Keratinocyte (primary cell): ENCODE measurements around the gene AZU1. TPM values are rescaled to one million over a fixed set of nuclear protein-coding genes. Genes with fewer than 3 reads are reported as not detected.

Experiments used
- DNase-seq: peaks from one replicate; pipeline ENCODE4 v3.0.0-alpha.2; 2011; ENCODE audit warnings: low read depth, missing footprints, low spot score
- FAIRE-seq: peaks from 2 replicates; lab custom pipeline; 2011; peaks lifted over from hg19 to GRCh38; lab: Jason Lieb, UNC
- H2AFZ ChIP-seq: 2 replicates; pipeline ENCODE4 v1.6.0; 2012; ENCODE audit warnings: low read length, control low read depth, inconsistent platforms; ENCODE audit not compliant: control insufficient read depth
- H3K27ac ChIP-seq: 2 replicates; pipeline ENCODE4 v1.5.1; 2011; ENCODE audit warnings: low read length; ENCODE audit not compliant: control insufficient read depth, insufficient read depth
- H3K27me3 ChIP-seq: 3 replicates; pipeline ENCODE4 v1.6.0; 2011; ENCODE audit warnings: low read length; ENCODE audit not compliant: control insufficient read depth, insufficient read depth; ENCODE audit errors: extremely low read depth
- H3K36me3 ChIP-seq, 2 experiments: 2 replicates in 1 of 2; 3 replicates in 1 of 2; pipeline ENCODE4 v1.5.1; 2011; ENCODE audit warnings: low read length in 2 of 2, mild to moderate bottlenecking in 1 of 2; ENCODE audit not compliant: control insufficient read depth in 2 of 2, insufficient read depth in 2 of 2; ENCODE audit errors: extremely low read depth in 1 of 2
- H3K4me1 ChIP-seq: 3 replicates; pipeline ENCODE4 v1.5.1; 2011; ENCODE audit warnings: low read length; ENCODE audit not compliant: control insufficient read depth, insufficient read depth; ENCODE audit errors: extremely low read depth
- H3K4me2 ChIP-seq: 3 replicates; pipeline ENCODE4 v1.6.0; 2011; ENCODE audit warnings: low read depth, low read length; ENCODE audit not compliant: control insufficient read depth, insufficient read depth; ENCODE audit errors: extremely low read depth
- H3K4me3 ChIP-seq, 3 experiments: fragments of 200-600 bp in 1 of 3; sonication (generic) in 1 of 3; 2 replicates in 2 of 3; 3 replicates in 1 of 3; pipeline ENCODE4 v1.5.1; 2011 to 2016; ENCODE audit warnings: low read length in 3 of 3, mild to moderate bottlenecking in 3 of 3, control low read depth in 2 of 3, inconsistent platforms in 1 of 3, low read depth in 1 of 3, mixed read lengths in 1 of 3, mixed run types in 1 of 3, moderate library complexity in 1 of 3; ENCODE audit not compliant: control insufficient read depth in 2 of 3, insufficient read depth in 2 of 3; ENCODE audit errors: extremely low read depth in 1 of 3
- H3K79me2 ChIP-seq: 2 replicates; pipeline ENCODE4 v1.6.0; 2012; ENCODE audit warnings: low read length; ENCODE audit not compliant: control insufficient read depth, insufficient read depth
- H3K9ac ChIP-seq: 3 replicates; pipeline ENCODE4 v1.6.0; 2011; ENCODE audit warnings: low read length; ENCODE audit not compliant: control insufficient read depth, insufficient read depth; ENCODE audit errors: extremely low read depth
- H3K9me1 ChIP-seq: 3 replicates; pipeline ENCODE4 v1.6.0; 2011; ENCODE audit warnings: low read length; ENCODE audit not compliant: control insufficient read depth, insufficient read depth; ENCODE audit errors: extremely low read depth
- H3K9me3 ChIP-seq: 2 replicates; pipeline ENCODE4 v1.5.1; 2012; ENCODE audit warnings: low read depth, low read length; ENCODE audit not compliant: control insufficient read depth
- H4K20me1 ChIP-seq: 3 replicates; pipeline ENCODE4 v1.6.0; 2011; ENCODE audit warnings: low read length; ENCODE audit not compliant: control insufficient read depth, insufficient read depth; ENCODE audit errors: extremely low read depth
- EZH2 ChIP-seq: IDR thresholded peaks from one replicate; pipeline ENCODE4 v1.6.1; 2012; ENCODE audit warnings: inconsistent platforms, mild to moderate bottlenecking, low read length, moderate library complexity
- dilution Hi-C: fragments of 300-500 bp; cut with MboI; formaldehyde crosslinking; loops from one replicate; pipeline ENCODE4 v1.7.0; 2020; ENCODE audit warnings: low sequenced_read_pairs; ENCODE audit not compliant: extremely low pct_ligation_motif_present
- polyA plus RNA-seq, 5 experiments: library from polyadenylated mRNA; depleted of rRNA in 3 of 5; stranded (reverse) in 3 of 5; stranded (forward) in 1 of 5; unstranded in 1 of 5; fragments of >200 nt; gene quantifications; 1 replicate in 1 of 5; 2 replicates in 3 of 5; 3 replicates in 1 of 5; pipeline versions ENCODE4 v1.2.1 to v1.2.3, GENCODE V29; 2011 to 2012; ENCODE audit warnings: missing spikeins in 2 of 5, low read depth in 1 of 5, low replicate concordance in 1 of 5
- TF ChIP-seq, protein P1 (sequence below), 3 experiments: IDR thresholded peaks in 1 of 3; conservative IDR thresholded peaks in 1 of 3; optimal IDR thresholded peaks in 1 of 3; 2 replicates in 2 of 3; 3 replicates in 1 of 3; pipeline versions ENCODE3 to v1.5.1; 2011; ENCODE audit warnings: low read length in 3 of 3, mild to moderate bottlenecking in 3 of 3, moderate library complexity in 2 of 3, control low read depth in 1 of 3, inconsistent platforms in 1 of 3; ENCODE audit not compliant: insufficient read depth in 2 of 3; ENCODE audit errors: extremely low read depth in 1 of 3

Gene AZU1
- polyA plus RNA-seq, 1 donor (not counting 4 experiments of a cell fraction or from before 2014, with no cell fraction given) = not detected

DNA sequence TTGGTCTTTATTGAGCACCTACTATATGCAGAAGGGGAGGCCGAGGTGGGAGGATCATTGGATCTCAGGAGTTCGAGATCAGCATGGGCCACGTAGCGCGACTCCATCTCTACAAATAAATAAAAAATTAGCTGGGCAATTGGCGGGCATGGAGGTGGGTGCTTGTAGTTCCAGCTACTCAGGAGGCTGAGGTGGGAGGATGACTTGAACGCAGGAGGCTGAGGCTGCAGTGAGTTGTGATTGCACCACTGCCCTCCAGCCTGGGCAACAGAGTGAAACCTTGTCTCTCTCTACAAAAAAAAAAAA, 35.6 kb downstream of the AZU1 start:
- H3K9me1 ChIP-seq = no peaks in the 10 kb centered on the region
- dilution Hi-C loops = no loop called here
- H3K4me1 ChIP-seq = peaks cover 3% of the 10 kb centered on the region
- no peaks in the 10 kb centered on the region for H3K9me3 ChIP-seq
- no peak for FAIRE-seq
- H3K36me3 ChIP-seq = peaks cover 4 to 5% of the 10 kb centered on the region in 2 experiments
- H3K79me2 ChIP-seq = no peaks in the 10 kb centered on the region
- no peak for TF ChIP-seq EZH2
- TF ChIP-seq, protein P1, sequence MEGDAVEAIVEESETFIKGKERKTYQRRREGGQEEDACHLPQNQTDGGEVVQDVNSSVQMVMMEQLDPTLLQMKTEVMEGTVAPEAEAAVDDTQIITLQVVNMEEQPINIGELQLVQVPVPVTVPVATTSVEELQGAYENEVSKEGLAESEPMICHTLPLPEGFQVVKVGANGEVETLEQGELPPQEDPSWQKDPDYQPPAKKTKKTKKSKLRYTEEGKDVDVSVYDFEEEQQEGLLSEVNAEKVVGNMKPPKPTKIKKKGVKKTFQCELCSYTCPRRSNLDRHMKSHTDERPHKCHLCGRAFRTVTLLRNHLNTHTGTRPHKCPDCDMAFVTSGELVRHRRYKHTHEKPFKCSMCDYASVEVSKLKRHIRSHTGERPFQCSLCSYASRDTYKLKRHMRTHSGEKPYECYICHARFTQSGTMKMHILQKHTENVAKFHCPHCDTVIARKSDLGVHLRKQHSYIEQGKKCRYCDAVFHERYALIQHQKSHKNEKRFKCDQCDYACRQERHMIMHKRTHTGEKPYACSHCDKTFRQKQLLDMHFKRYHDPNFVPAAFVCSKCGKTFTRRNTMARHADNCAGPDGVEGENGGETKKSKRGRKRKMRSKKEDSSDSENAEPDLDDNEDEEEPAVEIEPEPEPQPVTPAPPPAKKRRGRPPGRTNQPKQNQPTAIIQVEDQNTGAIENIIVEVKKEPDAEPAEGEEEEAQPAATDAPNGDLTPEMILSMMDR (optimal IDR thresholded peaks at IDR 0.05 in 1 of 3, IDR thresholded peaks at IDR 0.05 in 1 of 3, conservative IDR thresholded peaks at IDR 0.05 in 1 of 3; ENCODE audit: extremely low read depth in 1 of 3, insufficient read depth in 2 of 3, low read length in 3 of 3) = no peak
- no peak overlapping the region for H3K4me3 ChIP-seq
- peaks cover 12% of the 10 kb centered on the region for H3K27me3 ChIP-seq
- H3K9ac ChIP-seq = no peak overlapping the region
- no peak overlapping the region for H3K27ac ChIP-seq
- H4K20me1 ChIP-seq = no peaks in the 10 kb centered on the region
- no peak for DNase-seq
- H3K4me2 ChIP-seq = no peak overlapping the region
- no peak overlapping the region for H2AFZ ChIP-seq

DNA sequence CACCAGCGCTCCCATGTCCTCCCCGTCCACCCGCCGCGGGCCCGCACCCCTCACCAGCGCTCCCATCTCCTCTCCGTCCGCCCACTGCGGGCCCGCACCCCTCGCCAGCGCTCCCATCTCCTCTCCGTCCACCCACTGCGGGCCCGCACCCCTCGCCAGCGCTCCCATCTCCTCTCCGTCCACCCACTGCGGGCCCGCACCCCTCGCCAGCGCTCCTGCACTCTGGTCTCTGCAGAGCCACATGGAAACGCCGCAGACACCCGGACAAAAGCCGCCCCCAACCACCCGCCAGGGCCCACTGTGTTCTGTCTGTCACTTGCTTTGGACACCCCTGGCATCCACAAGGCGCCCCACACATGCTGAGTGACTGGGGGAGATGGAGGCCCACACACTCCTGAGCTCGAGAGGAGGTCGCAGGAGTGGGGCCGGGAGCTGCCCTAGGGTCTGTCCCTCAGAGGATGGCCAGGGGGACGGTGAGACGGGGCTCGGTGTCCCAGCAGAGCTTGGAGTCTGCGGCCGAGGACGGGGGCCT, 39.2 kb downstream of the AZU1 start:
- TF ChIP-seq, protein P1 (optimal IDR thresholded peaks at IDR 0.05 in 1 of 3, IDR thresholded peaks at IDR 0.05 in 1 of 3, conservative IDR thresholded peaks at IDR 0.05 in 1 of 3; ENCODE audit: extremely low read depth in 1 of 3, insufficient read depth in 2 of 3, low read length in 3 of 3) = no peak
- TF ChIP-seq EZH2 = no peak
- H3K4me3 ChIP-seq = no peak overlapping the region
- no peaks in the 10 kb centered on the region for H4K20me1 ChIP-seq
- peaks cover 11% of the 10 kb centered on the region for H3K4me1 ChIP-seq
- H3K4me2 ChIP-seq = no peak overlapping the region
- no peaks in the 10 kb centered on the region for H3K79me2 ChIP-seq
- H2AFZ ChIP-seq = no peak overlapping the region
- H3K9ac ChIP-seq = no peak overlapping the region
- H3K27ac ChIP-seq = no peak overlapping the region
- no peak for FAIRE-seq
- H3K36me3 ChIP-seq = peaks cover 14 to 15% of the 10 kb centered on the region in 2 experiments
- no peaks in the 10 kb centered on the region for H3K27me3 ChIP-seq
- DNase-seq = no peak
- dilution Hi-C loops = no loop called here
- H3K9me3 ChIP-seq = no peaks in the 10 kb centered on the region
- no peaks in the 10 kb centered on the region for H3K9me1 ChIP-seq
